ENCODE data around the gene RPL35.

GRCh38 chr9:124852829-124853531 lies 8.8 kb downstream of the RPL35 start, which contains the start of gene WDR38:
- peak; percentile 66; the same call in 1 of the 2 replicates for TF ChIP-seq ESRRA (IDR thresholded peaks at IDR 0.05; ENCODE audit: low read length)
- no peak; the same call in 1 of the 2 replicates for TF ChIP-seq YY1 (IDR thresholded peaks at IDR 0.05; ENCODE audit: low read depth, low read length)
- TF ChIP-seq POLR2AphosphoS5 (IDR thresholded peaks at IDR 0.05; ENCODE audit: low read length): no peak
- TF ChIP-seq POLR2A (IDR thresholded peaks at IDR 0.05; ENCODE audit: low read depth, low read length): no peak
- TF ChIP-seq SPI1 (IDR thresholded peaks at IDR 0.05; ENCODE audit: borderline replicate concordance, insufficient read depth, low read depth, low read length): no peak
- TF ChIP-seq NBN (IDR thresholded peaks at IDR 0.05): 0 out of 2 replicates have a peak, but pooled peaks have one; percentile 38

Measured in GM12878 (cell line).